ENCODE measurements around the gene CLDN9.
A peak's percentile ranks its signal among the peaks of the same experiment; 100 is the strongest.

The CLDN9 gene

GRCh38 chr16:3058139-3059030 is 45.7 kb downstream of the CLDN9 start:
- no peak for DNase-seq

GRCh38 chr16:3059041-3059722 is 46.5 kb downstream of the CLDN9 start:
- peak; percentile 36 for DNase-seq

DNA sequence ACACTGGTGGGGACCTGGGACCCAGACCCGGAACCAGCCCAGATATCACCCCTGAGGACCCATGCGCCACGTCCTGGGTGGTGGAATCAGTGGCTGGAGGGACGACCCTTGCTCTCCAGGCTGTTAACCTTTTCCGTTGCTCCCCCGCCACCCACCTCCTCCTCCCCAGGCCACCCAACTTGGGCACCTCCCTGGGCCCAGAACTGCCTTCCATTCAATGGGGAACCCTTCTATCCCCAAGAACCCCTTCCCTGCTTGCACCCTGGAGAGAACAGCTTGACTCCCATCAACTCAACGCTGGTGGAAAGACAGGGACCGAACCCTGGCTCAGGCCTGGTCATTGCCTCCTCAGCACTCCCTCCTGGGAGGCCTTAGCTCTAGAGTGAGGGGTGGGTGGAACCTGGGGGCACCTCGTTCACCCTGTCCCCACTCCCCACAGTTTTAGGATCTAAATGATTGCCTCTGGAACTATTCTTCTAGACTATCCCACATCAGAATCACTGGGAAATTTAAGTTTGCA is 47.1 kb downstream of the CLDN9 start:
- DNase-seq: no peak

DNA sequence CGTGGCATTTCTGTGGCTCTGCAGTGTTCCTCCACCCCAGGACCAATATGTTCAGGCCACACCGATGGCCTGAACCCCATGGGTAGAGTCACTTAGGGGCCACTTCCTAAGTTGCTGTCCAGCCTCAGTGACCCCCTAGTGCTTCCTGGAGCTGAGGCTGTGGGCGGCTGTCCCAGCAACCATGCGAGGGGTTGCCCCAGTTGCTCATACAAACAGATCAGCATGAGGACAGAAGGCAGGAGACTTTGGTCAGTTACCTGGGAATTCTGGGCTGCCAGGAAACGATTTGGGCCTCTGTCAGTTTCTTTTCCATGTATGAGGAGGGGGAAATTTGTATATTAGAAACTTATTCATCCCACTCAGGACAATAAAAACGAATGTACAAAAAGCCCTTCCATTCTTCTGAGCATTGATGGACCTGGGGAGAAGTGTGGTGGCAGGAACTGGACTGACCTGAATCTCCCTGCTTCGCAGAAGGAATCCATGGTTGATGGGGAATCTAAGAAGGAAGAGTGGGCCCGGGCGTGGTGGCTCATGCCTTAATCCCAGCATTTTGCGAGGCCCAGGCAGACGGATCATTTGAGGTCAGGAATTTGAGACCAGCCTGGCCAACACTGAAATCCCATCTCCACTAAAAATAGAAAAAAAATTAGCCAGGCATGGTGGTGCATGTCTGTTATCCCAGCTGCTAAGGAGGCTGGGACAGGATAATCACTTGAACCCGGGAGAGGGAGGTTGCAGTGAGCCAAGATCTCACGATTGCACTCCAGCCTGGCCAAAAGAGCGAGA is 47.8 kb downstream of the CLDN9 start:
- DNase-seq: no peak

- DNase-seq: no peak
Observed at GRCh38 chr16:3062553-3062952, 49.8 kb downstream of the CLDN9 start.

- DNase-seq: no peak
Observed at GRCh38 chr16:3063625-3064386, 51.1 kb downstream of the CLDN9 start.

Data from DMS 273 treated with DMSO at 0.1 percent for 48 hours (cell line).